IPS-NIHi7 (cell line): ENCODE measurements around the gene CTBS.
"Not testable (repeated sequence)": the region's sequence is repeated elsewhere in the genome, so short reads cannot be mapped to it uniquely, and the experiment has no call there.

ENCODE experiments used
- DNase-seq: peaks from one replicate; pipeline ENCODE4 v3.0.0; 2012; ENCODE audit warnings: mixed read lengths; ENCODE audit errors: extremely low spot score

Gene CTBS

GRCh38 chr1:84573967-84574842 is at the start of gene CTBS:
CTBS (minus strand) TSS chr1:84574440; CDS start chr1:84574415, 25 bp downstream.
- DNase-seq: peak; percentile 97

- DNase-seq: no peak
Observed at GRCh38 chr1:84621553-84621952, 47.3 kb upstream of the CTBS start.

- peak; percentile 89 for DNase-seq
Observed at GRCh38 chr1:84620720-84621313, 46.6 kb upstream of the CTBS start.

- DNase-seq: no peak
Observed at GRCh38 chr1:84619383-84620102, 45.3 kb upstream of the CTBS start.

GRCh38 chr1:84617349-84617748 is 43.1 kb upstream of the CTBS start:
- no peak for DNase-seq

GRCh38 chr1:84615790-84616189 is 41.5 kb upstream of the CTBS start:
- no peak for DNase-seq

GRCh38 chr1:84613887-84614286 is 39.6 kb upstream of the CTBS start:
- no peak for DNase-seq

- DNase-seq: no peak
Observed at GRCh38 chr1:84613026-84613425, 38.8 kb upstream of the CTBS start.

GRCh38 chr1:84611796-84612195 is 37.6 kb upstream of the CTBS start:
- DNase-seq: no peak

GRCh38 chr1:84611091-84611490 is 36.9 kb upstream of the CTBS start:
- no peak for DNase-seq

GRCh38 chr1:84606977-84607376 is 32.7 kb upstream of the CTBS start:
- DNase-seq: no peak

- DNase-seq: no peak
Observed at GRCh38 chr1:84605157-84605556, 30.9 kb upstream of the CTBS start.

- DNase-seq: peak; percentile 45
Observed at GRCh38 chr1:84603941-84604830, 29.9 kb upstream of the CTBS start.

- DNase-seq: no peak
Observed at GRCh38 chr1:84603223-84603622, 29.0 kb upstream of the CTBS start.

GRCh38 chr1:84600796-84601195 is 26.6 kb upstream of the CTBS start:
- no peak for DNase-seq

GRCh38 chr1:84598846-84599741 is 24.9 kb upstream of the CTBS start:
- DNase-seq: no peak

GRCh38 chr1:84598418-84598817 is 24.2 kb upstream of the CTBS start:
- DNase-seq: no peak

GRCh38 chr1:84597011-84597410 is 22.8 kb upstream of the CTBS start:
- no peak for DNase-seq

GRCh38 chr1:84594959-84595358 is 20.7 kb upstream of the CTBS start:
- DNase-seq: not testable (repeated sequence)

- DNase-seq: no peak
Observed at GRCh38 chr1:84587099-84587498, 12.9 kb upstream of the CTBS start.

GRCh38 chr1:84585803-84586202 is 11.6 kb upstream of the CTBS start:
- DNase-seq: no peak
